Stimulated activated CD4-positive, alpha-beta T cell treated with anti-CD3 and anti-CD28 coated beads, Interleukin-1b, Interleukin-23, amount 100 ng/mL, for 1 hour (primary cell): ENCODE measurements around the gene PPIP5K2.
"Not testable (repeated sequence)": the region's sequence is repeated elsewhere in the genome, so short reads cannot be mapped to it uniquely, and the experiment has no call there.

Source experiments
- DNase-seq, 2 donors: peaks; one replicate each; pipeline ENCODE4 v3.0.0-alpha.2; 2020; ENCODE audit warnings: low read depth in 2 of 2

PPIP5K2 gene

DNA sequence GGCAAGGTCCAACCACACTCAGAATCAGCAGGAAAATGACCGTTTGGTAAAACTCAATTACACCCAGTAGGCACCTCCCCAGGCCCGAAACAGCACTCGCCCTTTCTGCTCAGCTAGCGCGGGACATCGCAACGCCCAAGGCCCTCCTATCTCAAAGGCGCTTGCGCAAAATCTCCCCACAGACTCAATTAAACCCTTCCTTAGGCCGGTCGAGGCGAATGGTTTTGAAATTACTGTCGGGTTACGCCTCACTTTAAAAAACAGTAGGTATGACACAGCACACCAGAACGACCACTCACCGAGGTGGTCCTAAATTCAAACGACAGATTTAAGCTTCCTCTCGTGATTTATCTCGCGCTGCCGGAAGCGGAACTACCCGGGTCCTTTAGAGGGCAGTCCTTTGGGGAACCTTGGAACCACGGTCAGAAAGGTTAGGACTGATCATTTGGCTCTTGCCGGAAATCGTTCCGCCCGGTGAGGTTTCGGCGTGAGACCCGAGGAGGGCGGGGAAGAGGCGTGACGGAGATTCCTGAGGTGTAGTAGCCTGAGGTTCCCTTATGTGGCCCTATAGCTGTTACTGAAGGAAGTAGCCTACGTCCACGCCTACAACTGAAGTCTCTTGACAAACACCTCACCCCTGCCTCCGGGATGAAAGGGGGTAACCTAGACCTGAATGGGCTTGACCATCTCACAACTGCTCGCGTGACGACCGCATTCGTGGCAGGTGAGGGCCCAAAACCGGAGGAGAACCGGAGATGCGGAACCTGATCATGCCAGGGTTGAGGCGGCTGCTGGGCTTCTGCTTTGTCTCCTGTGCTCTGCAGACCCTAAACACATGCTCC, at the start of gene PPIP5K2, which contains the start of gene GIN1:
PPIP5K2 (plus strand) TSS at position 537 of the 842 bp plus-strand sequence. CDS start 9,289 bp downstream, outside the sequence.
GIN1 (minus strand) TSS at position 374 of the 842 bp plus-strand sequence. CDS start 11,431 bp downstream, outside the sequence.
- peak; percentile 87 to 95 for DNase-seq

- not testable (repeated sequence) for DNase-seq
Measured at GRCh38 chr5:103073500-103073899, 46.6 kb upstream of the PPIP5K2 start.

DNA sequence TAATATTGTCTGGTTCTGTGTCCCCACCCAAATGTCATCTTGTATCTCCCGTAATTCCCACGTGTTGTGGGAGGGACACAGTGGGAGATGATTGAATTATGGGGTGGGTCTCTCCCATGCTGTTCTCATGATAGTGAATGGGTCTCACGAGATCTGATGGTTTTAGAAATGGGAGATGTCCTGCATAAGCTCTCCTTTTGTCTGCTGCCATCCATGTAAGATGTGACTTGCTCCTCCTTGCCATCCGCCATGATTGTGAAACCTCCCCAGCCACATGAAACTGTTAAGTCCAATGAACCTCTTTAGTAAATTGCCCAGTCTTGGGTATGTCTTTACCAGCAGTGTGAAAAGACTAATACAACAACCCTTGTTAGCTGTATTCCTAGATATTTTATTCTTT, 44.7 kb upstream of the PPIP5K2 start:
- DNase-seq: no peak

- DNase-seq: no peak
Measured at GRCh38 chr5:103079796-103080195, 40.3 kb upstream of the PPIP5K2 start.

DNA sequence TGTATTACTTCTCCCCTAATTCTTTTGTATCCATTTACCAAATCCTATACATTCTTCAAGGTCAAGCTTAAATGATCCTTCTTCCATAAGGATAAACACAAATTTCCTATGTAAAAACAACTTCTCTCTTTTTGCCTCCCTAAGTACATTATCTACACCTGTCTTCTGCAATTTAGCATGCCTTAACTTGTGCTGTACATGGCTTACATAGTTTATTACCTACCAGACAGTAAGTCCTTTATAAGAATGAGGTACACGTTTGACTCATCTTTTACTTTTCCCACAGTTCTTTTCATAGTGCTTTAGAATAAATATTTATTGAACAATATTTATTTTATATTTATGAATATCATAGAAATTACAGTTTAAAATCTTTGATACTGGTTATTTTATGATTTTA, 33.6 kb upstream of the PPIP5K2 start:
- no peak for DNase-seq

- DNase-seq: no peak
Measured at GRCh38 chr5:103089272-103089671, 30.8 kb upstream of the PPIP5K2 start.

DNA sequence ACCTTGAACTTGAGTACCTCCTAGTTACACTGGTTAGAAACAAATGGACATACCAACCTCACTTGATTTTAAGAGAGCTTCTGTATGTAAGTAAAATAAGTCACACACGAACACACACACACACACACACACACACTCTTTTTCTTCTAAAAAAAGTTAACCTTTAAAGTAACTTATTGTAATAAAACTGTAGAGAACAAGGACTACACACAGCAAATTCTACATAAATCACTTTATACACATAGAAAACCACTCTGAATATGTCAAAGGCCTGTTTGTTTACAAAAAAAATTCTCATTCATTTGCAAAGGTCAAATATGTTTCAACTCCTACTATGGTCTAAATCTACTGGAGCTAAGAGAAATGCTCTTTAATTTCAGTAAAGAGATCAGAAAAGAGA, 29.3 kb upstream of the PPIP5K2 start:
- DNase-seq: no peak

DNA sequence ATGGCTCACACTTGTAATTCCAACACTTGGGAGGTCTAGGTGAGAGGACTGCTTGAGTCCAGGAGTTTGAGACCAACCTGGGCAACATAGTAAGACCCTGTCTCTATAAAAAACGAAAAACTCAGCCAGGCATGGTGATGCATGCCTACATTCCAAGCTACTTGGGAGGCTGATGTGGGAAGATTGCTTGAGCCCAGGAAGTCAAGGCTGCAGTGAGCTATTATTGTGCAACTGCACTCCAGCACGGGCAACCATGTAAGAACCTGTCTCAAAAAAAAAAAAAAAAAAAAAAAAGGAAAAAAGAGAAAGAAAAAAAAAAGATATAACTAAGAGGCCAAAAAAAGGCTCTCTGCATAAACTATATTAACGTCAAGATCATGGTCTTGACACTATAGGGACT, 27.4 kb upstream of the PPIP5K2 start:
- no peak for DNase-seq

DNA sequence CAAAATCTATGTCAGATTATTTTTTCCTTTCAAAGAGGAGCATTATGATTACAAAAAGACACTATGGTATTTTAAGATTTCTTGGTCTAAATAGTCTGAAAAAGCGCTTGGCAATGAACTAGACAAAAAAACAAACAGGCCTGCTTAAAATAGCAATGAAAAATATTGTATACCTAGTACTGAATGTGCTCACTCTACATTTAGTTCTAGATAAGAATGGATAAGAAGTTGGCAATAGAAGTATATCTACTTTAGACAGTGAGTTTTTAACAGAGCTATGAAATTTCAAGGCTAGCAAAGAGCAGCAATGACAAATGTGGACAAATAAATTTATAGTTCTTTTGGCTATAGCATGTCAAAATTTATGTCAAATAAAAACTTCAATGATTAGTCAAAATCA, 26.4 kb upstream of the PPIP5K2 start:
- DNase-seq: no peak

GRCh38 chr5:103094737-103095136, 25.4 kb upstream of the PPIP5K2 start:
- no peak for DNase-seq

DNA sequence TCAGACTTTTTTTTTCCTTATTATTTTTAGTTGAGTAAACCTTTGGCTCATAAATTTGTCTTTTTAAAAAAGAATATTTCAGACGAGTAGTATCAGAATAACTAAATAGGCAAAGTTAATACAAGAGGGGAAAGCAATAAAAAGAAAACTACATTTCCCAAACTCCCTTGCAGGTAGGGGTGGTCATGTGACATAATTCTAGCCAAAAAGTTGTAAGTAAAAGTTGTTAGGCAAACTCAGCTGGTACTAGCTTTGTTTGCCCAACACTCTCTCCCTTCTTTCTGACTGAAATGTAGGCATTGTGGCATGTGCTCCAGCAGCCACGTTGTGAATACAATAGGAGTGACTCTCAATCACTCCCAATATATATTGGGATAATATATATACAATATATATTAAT, 21.1 kb upstream of the PPIP5K2 start:
- DNase-seq: no peak

DNA sequence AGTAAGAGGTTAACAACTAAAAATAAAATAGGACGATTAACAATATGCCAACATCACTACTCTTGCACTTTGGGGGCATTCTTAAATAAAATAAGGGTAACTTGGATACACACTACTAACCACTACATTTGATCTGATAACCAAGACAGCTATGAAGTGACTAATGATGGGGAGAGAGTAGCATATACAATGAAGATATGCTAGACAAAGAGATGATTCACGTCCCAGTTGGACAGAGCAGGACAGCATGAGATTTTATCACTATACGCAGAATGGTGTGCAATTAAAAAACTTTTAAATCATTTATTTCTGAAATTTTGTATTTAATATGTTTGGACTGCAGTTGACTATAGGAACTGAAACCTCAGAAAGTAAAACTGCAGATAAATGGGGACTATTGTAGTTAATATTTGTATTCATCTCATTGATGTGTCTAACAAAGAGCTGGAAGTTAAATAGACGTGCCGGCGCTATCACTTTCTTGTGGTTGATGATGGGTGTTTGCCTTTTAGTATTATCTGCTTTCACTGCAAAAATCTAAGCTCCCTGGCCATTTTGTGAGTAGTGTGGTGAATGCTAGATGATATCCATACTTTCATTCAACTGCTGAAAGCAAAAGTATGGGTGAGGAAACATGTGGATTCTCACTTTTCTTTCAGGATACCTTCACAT, 18.9 kb upstream of the PPIP5K2 start:
- no peak for DNase-seq

DNA sequence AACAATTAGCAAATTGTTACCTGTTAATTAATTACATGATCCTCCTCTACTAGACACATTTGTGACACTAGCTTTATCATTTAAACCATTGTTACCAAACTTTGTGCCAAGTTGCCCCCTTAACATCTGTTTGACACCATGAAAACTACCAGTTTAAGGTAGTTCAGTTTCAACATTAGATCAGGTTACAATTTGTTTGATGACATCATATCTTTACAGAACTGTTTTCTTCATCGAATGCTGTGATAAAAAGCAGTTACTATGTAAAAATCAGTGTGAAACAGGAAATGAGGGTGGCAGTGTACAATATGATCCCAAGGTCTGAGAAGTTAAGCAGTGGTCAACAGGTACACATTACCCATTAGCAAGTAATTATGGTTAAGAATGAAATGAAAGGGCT, 17.9 kb upstream of the PPIP5K2 start:
- no peak for DNase-seq

GRCh38 chr5:103108086-103108485, 12.0 kb upstream of the PPIP5K2 start:
- no peak for DNase-seq

DNA sequence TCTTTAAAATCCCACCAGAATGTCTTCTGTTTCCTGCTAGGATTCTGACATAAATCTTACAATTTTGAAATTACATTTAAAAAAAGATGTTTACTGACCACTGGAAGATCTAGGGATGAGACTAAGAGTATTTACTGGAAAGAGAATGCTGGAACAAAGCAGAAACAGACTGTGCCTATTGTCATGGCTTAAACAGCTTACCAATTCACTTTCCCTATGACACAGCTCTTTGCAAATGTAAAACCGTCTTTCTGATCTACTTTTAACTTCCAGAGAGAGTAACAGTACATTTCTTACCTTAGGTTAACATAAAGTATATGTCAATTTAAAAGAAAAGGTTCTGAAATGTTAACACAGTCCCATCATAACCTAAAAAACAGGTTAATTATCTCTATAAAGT, 10.8 kb upstream of the PPIP5K2 start:
- no peak for DNase-seq

- DNase-seq: no peak
Measured at GRCh38 chr5:103110403-103110802, 9.7 kb upstream of the PPIP5K2 start.

DNA sequence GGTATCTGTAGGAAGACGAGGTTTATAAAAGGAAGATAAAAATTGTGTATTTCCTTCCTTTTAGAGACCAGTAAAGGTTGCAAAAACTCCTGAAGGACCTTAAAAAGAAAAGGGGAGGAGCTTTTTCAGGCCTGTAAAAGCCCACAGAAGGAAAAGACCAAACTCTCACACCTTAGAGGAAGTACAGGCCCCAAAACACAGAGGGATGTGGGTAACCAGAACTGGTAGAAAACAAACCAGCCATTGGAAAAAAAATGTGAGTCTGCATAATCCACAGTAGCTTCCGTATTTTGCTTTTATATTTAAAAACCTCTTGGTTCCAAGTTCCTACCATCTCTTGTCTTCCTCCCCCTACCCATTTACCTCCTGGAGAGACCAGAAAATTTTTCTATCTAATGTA, 8.6 kb upstream of the PPIP5K2 start:
- no peak for DNase-seq

DNA sequence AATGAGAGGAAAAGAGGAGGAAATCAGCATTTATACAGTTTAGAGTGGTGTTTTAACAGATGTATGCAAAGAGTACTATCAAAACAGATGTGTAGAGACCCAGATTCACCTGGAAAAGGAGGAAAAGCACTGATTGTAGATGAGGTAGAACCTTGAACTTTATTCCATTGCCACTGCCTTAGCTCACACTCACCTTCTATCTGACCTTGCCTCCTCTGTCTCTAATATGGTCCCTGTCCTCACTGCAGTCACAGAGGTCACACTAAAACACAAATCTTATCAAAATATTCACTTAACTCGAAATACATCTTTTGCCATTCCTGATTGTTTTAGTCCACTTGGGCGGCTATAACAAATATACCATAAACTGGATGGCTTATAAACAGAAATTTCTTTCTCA, 7.2 kb upstream of the PPIP5K2 start:
- DNase-seq: no peak

- no peak for DNase-seq
Measured at GRCh38 chr5:103114440-103114839, 5.7 kb upstream of the PPIP5K2 start.

- no peak for DNase-seq
Measured at GRCh38 chr5:103117471-103117991, 2.6 kb upstream of the PPIP5K2 start.

DNA sequence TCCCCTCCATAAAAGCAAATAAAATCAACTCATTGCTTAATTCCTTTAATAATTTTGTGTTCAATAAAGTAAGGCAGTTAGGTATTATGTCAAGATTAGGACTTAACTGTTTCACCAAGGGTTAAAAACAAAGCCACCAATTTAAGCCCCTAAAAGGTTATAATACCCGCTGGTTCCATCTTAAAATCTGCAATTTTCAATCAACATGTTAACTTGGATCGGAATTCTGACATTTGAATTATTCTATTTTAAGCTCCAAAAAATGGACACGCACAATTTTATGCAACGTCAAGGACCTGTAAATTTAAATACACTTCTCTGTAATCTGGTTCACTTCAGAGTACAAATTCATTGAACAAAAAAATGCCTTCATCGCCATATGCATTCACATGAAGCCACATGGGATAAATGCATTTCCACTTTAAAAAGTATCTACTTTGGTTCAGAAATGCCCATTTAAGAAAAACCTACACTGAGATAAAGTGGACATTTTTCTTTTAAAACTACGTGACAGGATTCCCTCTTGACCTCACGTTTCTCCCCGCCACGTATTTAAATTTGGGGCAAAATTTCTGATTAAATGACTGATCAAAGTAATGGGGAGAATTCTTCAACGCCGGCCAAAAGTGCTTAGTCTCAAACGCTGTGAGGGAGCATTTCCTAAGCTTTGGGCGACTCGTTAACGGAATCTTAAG, 884 bp upstream of the PPIP5K2 start:
- no peak for DNase-seq

DNA sequence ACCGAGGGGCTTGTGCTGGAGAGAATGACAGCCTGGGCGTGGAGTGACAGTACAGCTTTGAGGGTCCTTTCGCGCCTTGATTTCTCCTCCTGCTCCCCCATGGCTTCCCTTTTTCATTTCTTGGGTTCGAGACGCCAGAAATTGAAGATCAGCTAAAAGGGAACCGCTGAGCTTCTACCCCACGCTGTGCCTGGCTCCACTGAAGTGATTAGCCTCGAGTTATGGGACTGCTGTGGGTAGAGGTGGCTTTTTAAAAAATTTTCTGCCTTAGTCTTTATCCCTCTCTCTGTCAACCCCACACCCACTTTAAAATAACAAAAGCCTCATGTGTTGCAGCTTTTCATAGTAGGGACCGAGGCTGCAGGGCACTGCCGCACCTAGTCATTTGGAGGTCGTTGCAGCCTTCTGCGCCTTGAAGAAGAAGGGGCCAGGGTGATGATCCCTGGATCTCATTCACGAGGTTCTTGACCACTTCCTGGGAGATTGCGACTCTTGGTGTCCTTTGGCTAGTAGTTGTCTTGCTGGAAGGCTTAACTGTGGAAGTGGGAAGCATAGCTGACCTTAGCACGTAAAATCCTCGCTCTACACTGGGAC, 603 bp downstream of the PPIP5K2 start:
- no peak for DNase-seq
